Measurements from ENCODE around the gene ADRM1.

ADRM1 gene

GRCh38 chr20:62356589-62357186 lies 53.9 kb downstream of the ADRM1 start:
- peak in 2 of 3 experiments; percentile 34 to 60 for DNase-seq

GRCh38 chr20:62357187-62357667 lies 54.4 kb downstream of the ADRM1 start:
- peak in 1 of 3 experiments; percentile 36 for DNase-seq

DNA sequence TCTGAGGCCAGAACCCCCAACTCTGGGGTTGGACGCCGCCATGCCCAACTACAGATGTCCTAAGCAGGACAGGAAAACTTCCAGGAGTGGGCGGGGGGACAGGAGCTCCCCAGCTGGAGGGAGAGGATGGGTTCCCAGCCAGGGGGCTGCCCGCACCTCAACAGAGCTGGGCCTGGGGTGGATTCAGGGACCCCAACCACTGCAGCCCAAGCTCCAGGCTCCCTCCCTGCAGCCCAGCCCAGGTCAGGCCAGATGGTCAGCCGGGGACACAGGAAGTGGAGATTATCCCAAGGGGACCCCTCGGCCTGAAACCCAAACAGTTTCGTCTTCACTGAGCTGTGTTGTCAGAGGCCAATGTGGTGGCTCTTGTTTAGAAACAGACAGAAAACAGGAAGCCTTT lies 54.9 kb downstream of the ADRM1 start:
- DNase-seq, result no peak

Measured in NCI-H1417 (cell line).